ENCODE results near the gene MROH2A. TPM values are rescaled to one million over a fixed set of nuclear protein-coding genes. Genes with fewer than 3 reads are reported as not detected.

Gene MROH2A
- total and polyA plus RNA-seq, 9 of the 15 experiments (the other 6 are each of a cell fraction or from before 2014, with no cell fraction given): 0.03 TPM; not detected in 8

GRCh38 chr2:233829193-233830110 lies 51.3 kb downstream of the MROH2A start (continued):
- TF ChIP-seq, protein P1, sequence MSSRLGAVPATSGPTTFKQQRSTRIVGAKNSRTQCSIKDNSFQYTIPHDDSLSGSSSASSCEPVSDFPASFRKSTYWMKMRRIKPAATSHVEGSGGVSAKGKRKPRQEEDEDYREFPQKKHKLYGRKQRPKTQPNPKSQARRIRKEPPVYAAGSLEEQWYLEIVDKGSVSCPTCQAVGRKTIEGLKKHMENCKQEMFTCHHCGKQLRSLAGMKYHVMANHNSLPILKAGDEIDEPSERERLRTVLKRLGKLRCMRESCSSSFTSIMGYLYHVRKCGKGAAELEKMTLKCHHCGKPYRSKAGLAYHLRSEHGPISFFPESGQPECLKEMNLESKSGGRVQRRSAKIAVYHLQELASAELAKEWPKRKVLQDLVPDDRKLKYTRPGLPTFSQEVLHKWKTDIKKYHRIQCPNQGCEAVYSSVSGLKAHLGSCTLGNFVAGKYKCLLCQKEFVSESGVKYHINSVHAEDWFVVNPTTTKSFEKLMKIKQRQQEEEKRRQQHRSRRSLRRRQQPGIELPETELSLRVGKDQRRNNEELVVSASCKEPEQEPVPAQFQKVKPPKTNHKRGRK (tag; IDR thresholded peaks at IDR 0.05): no peak

DNA sequence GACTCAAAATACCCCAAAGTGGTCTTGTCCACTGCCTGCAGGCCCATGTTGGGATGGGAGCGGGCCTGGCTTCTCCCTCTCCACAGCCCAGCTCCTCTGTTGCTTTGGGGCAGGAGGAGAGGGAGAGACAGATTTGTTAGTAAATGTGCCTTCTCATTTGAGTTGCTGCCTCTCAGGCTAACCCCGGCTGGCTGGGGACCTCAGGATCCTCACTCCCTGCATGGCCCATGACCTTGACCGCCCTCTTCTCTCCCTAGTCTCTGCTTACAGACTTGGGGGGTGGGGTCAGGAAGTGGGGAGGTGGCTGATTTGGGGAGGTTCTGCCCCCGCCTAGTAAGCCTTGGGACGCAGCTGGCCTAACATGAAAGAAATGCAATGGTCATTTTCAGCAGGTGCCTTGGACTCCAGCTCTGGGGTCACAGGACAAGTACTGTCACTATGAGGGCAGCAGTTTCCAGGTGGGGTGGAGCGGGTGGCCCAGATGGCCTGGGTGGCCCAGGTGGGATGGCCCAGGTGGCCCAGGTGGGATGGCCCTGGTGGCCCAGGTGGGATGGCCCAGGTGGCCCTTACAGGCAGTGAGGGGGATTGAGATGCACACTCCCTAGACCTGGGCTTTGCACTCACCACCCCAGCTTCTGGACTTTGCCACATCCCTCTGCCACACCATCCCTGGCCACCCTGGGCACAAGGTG lies 52.1 kb downstream of the MROH2A start:
- ATAC-seq (no peak), FAIRE-seq (no peak), DNase-seq (ENCODE audit: extremely low read depth in 1 of 4, low spot score in 3 of 4) (no peak)
- Histone ChIP-seq H3K4me3 (no peak overlapping the region), H2AFZ (ENCODE audit: low read depth, low read length) (no peak overlapping the region), H3K36me3 (ENCODE audit: control insufficient read depth, insufficient read depth, low read length) (peaks cover 14% of the 10 kb centered on the region; the same call in 2 of the 3 replicates), H3K9ac (ENCODE audit: insufficient read depth in 1 of 2, low read depth in 2 of 2, low read length in 2 of 2) (no peak overlapping the region), H3K27me3 (ENCODE audit: control insufficient read depth in 2 of 2, insufficient read depth in 2 of 2, low read length in 2 of 2) (no peaks in the 10 kb centered on the region), H3K4me1 (replicated peaks in 1 of 2; ENCODE audit: control insufficient read depth in 2 of 2, insufficient read depth in 2 of 2, low read length in 2 of 2) (peaks cover 0 to 5% of the 10 kb centered on the region in 2 experiments; a peak in 2 of 5 replicates), H4K20me1 (replicated peaks; ENCODE audit: control insufficient read depth, insufficient read depth, low read length) (no peaks in the 10 kb centered on the region; the same call in 1 of the 2 replicates), H3K79me2 (ENCODE audit: control insufficient read depth, insufficient read depth, low read length) (no peaks in the 10 kb centered on the region), H3K9me1 (ENCODE audit: control insufficient read depth, insufficient read depth, low read length) (no peaks in the 10 kb centered on the region), H3K27ac (ENCODE audit: extremely low read depth, low read depth, low read length) (no peak overlapping the region), H3K4me2 (ENCODE audit: insufficient read depth, low read length) (no peak overlapping the region), H3K9me3 (replicated peaks; ENCODE audit: control insufficient read depth, insufficient read depth, low read depth, low read length) (no peaks in the 10 kb centered on the region)
- POLR2A ChIA-PET: interaction anchor here (0.7 kb wide), 1 partner anchor 298 kb away, joined by 3 read pairs; no protein-coding TSS in a partner anchor
- CTCF ChIA-PET (ENCODE audit: low intra/inter-chr PET ratio): no interaction called here
- in situ Hi-C loops (cut with MboI) (no loop called here), intact Hi-C loops (cut with micrococcal nuclease) (no loop called here)
- WGBS (ENCODE audit: insufficient coverage, low coverage, missing lambda C conversion rate): 65% methylated on average over 2 of the region's 6 CpGs
- no peak for TF ChIP-seq ERF (CRISPR knock-in tag; IDR thresholded peaks at IDR 0.05)
- no peak for TF ChIP-seq ZKSCAN3 (CRISPR knock-in tag; IDR thresholded peaks at IDR 0.05)
- BruUV-seq (replicated peaks): no TSS peak
